Measurements from ENCODE around the gene SPP1. TPM values are rescaled to one million over a fixed set of nuclear protein-coding genes. Genes with fewer than 3 reads are reported as not detected.
"Not testable (repeated sequence)": the region's sequence is repeated elsewhere in the genome, so short reads cannot be mapped to it uniquely, and the experiment has no call there.

SPP1 gene
- total RNA-seq, 1 donor: 7.6 TPM

DNA sequence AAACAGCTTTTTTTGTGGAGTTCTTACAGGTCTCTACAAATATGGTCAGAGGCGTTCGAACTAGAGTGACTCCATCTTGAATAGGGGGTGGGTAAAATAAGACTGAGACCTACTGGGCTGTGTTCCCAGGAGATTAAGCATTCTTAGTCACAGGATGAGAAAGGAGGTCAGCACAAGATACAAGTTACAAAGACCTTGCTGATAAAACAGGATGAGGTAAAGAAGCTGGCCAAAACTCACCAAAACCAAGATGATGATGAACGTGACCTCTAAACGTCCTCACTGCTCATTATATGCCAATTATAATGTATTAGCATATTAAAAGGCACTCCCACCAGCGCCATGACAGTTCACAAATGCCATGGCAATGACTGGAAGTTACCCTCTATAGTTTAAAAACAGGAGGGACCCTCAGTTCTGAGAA is 42.8 kb upstream of the SPP1 start:
- Histone ChIP-seq H3K36me3 (ENCODE audit: insufficient read depth, low read length) (no peaks in the 10 kb centered on the region), H3K4me1 (ENCODE audit: insufficient read depth, low read length) (no peaks in the 10 kb centered on the region), H3K9me3 (ENCODE audit: low read depth, low read length) (no peaks in the 10 kb centered on the region), H4K20me1 (ENCODE audit: insufficient read depth, low read length) (no peaks in the 10 kb centered on the region), H3K4me3 (ENCODE audit: insufficient read depth, low read length) (peak overlapping the region; percentile 2), H2AFZ (ENCODE audit: low read length) (peak overlapping the region; percentile 3), H3K79me2 (ENCODE audit: insufficient read depth, low read length) (no peaks in the 10 kb centered on the region), H3K27me3 (ENCODE audit: insufficient read depth, low read length) (no peaks in the 10 kb centered on the region), H3K4me2 (ENCODE audit: insufficient read depth, low read length) (peak overlapping the region; percentile 20), H3K27ac (ENCODE audit: low read depth, low read length) (no peak overlapping the region)
- no peak for DNase-seq (ENCODE audit: insufficient read length, low spot score, missing footprints)
- no peak for TF ChIP-seq CTCF (IDR thresholded peaks at IDR 0.05; ENCODE audit: extremely low read depth, low read depth, low read length)

DNA sequence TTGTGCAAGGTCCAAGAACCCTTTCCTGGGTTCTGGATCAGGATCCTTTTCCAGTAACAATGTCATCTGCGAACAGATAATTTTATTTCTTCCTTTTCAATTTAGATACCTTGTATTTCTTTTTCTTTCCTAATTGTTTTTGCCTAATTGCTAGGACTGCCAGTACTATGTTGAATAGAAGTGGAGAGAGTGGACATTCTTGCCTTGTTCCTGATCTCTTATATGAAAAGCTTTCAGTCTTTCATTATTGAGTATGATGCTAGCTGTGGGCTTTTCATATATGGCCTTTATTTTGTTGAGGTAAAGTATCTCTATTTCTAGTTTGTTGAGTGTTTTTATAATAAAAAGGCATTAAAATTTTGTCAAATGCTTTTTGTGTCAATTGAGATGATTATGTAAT is 42.2 kb upstream of the SPP1 start:
- Histone ChIP-seq H3K27me3 (ENCODE audit: insufficient read depth, low read length) (no peaks in the 10 kb centered on the region), H3K79me2 (ENCODE audit: insufficient read depth, low read length) (no peaks in the 10 kb centered on the region), H3K4me3 (ENCODE audit: insufficient read depth, low read length) (peak overlapping the region; percentile 2), H3K27ac (ENCODE audit: low read depth, low read length) (no peak overlapping the region), H2AFZ (ENCODE audit: low read length) (peak overlapping the region; percentile 3), H4K20me1 (ENCODE audit: insufficient read depth, low read length) (no peaks in the 10 kb centered on the region), H3K4me2 (ENCODE audit: insufficient read depth, low read length) (peak overlapping the region; percentile 20), H3K36me3 (ENCODE audit: insufficient read depth, low read length) (no peaks in the 10 kb centered on the region), H3K9me3 (ENCODE audit: low read depth, low read length) (no peaks in the 10 kb centered on the region), H3K4me1 (ENCODE audit: insufficient read depth, low read length) (no peaks in the 10 kb centered on the region)
- DNase-seq (ENCODE audit: insufficient read length, low spot score, missing footprints): no peak
- no peak for TF ChIP-seq CTCF (IDR thresholded peaks at IDR 0.05; ENCODE audit: extremely low read depth, low read depth, low read length)

DNA sequence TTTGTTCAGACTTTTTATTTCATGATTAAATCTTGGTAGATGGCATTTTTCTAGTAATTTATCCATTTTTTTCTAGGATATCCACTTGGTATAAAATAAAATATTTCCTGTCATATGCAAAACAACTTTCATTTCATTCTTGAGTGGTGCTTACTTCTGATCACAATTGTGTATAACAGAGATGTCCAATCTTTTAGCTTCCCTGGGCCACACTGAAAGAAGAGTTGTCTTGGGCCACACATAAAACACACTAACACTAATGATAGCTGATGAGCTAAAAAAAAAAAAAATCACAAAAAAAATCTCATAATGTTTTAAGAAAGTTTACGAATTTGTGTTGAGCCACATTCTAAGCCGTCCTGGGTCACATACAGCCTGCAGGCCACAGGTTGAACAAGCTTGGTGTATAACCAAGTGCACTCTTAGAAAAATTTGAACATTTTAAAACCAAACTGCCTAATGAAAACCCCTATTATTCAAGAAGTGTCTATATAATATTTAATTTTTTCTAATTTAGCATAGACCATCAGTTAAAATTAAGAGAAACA is 41.3 kb upstream of the SPP1 start:
- no peaks in the 10 kb centered on the region for H3K9me3 ChIP-seq (ENCODE audit: low read depth, low read length)
- H2AFZ ChIP-seq (ENCODE audit: low read length): no peak overlapping the region
- no peaks in the 10 kb centered on the region for H3K4me1 ChIP-seq (ENCODE audit: insufficient read depth, low read length)
- H3K36me3 ChIP-seq (ENCODE audit: insufficient read depth, low read length): no peaks in the 10 kb centered on the region
- no peaks in the 10 kb centered on the region for H3K79me2 ChIP-seq (ENCODE audit: insufficient read depth, low read length)
- TF ChIP-seq CTCF (IDR thresholded peaks at IDR 0.05; ENCODE audit: extremely low read depth, low read depth, low read length): no peak
- H3K27ac ChIP-seq (ENCODE audit: low read depth, low read length): no peak overlapping the region
- H4K20me1 ChIP-seq (ENCODE audit: insufficient read depth, low read length): no peaks in the 10 kb centered on the region
- H3K4me3 ChIP-seq (ENCODE audit: insufficient read depth, low read length): no peak overlapping the region
- DNase-seq (ENCODE audit: insufficient read length, low spot score, missing footprints): no peak
- no peak overlapping the region for H3K4me2 ChIP-seq (ENCODE audit: insufficient read depth, low read length)
- no peaks in the 10 kb centered on the region for H3K27me3 ChIP-seq (ENCODE audit: insufficient read depth, low read length)

- no peaks in the 10 kb centered on the region for H3K4me1 ChIP-seq (ENCODE audit: insufficient read depth, low read length)
- H3K4me3 ChIP-seq (ENCODE audit: insufficient read depth, low read length): no peak overlapping the region
- DNase-seq (ENCODE audit: insufficient read length, low spot score, missing footprints): no peak
- H3K4me2 ChIP-seq (ENCODE audit: insufficient read depth, low read length): no peak overlapping the region
- H3K27ac ChIP-seq (ENCODE audit: low read depth, low read length): no peak overlapping the region
- no peak overlapping the region for H2AFZ ChIP-seq (ENCODE audit: low read length)
- H3K9me3 ChIP-seq (ENCODE audit: low read depth, low read length): no peaks in the 10 kb centered on the region
- no peaks in the 10 kb centered on the region for H3K36me3 ChIP-seq (ENCODE audit: insufficient read depth, low read length)
- H3K79me2 ChIP-seq (ENCODE audit: insufficient read depth, low read length): no peaks in the 10 kb centered on the region
- no peak for TF ChIP-seq CTCF (IDR thresholded peaks at IDR 0.05; ENCODE audit: extremely low read depth, low read depth, low read length)
- no peaks in the 10 kb centered on the region for H4K20me1 ChIP-seq (ENCODE audit: insufficient read depth, low read length)
- H3K27me3 ChIP-seq (ENCODE audit: insufficient read depth, low read length): no peaks in the 10 kb centered on the region
Measured at GRCh38 chr4:87934973-87935372, 40.5 kb upstream of the SPP1 start.

DNA sequence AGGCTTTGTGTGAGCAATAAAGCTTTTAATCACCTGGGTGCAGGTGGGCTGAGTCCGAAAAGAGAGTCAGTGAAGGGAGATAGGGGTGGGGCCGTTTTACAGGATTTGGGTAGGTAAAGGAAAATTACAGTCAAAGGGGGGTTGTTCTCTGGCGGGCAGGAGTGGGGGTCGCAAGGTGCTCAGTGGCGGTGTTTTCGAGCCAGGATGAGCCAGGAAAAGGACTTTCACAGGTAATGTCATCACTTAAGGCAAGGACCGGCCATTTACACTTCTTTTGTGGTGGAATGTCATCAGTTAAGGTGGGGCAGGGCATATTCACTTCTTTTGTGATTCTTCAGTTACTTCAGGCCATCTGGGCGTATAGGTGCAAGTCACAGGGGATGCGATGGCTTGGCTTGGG is 39.6 kb upstream of the SPP1 start:
- DNase-seq (ENCODE audit: insufficient read length, low spot score, missing footprints); H3K4me2 ChIP-seq (ENCODE audit: insufficient read depth, low read length); H4K20me1 ChIP-seq (ENCODE audit: insufficient read depth, low read length): not testable (repeated sequence)

More for the DNA sequence above, 39.6 kb upstream of the SPP1 start:
- H3K4me3 ChIP-seq (ENCODE audit: insufficient read depth, low read length); H3K27me3 ChIP-seq (ENCODE audit: insufficient read depth, low read length); H3K36me3 ChIP-seq (ENCODE audit: insufficient read depth, low read length); H3K4me1 ChIP-seq (ENCODE audit: insufficient read depth, low read length); H3K79me2 ChIP-seq (ENCODE audit: insufficient read depth, low read length); H3K9me3 ChIP-seq (ENCODE audit: low read depth, low read length); H3K27ac ChIP-seq (ENCODE audit: low read depth, low read length); H2AFZ ChIP-seq (ENCODE audit: low read length): not testable (repeated sequence)

Measured in osteoblast (primary cell).